ENCODE measurements around the gene PRR23E. TPM values are rescaled to one million over a fixed set of nuclear protein-coding genes. Genes with fewer than 3 reads are reported as not detected.

Gene PRR23E
- polyA plus RNA-seq, 1 donor from 2014 or later, result not detected

DNA sequence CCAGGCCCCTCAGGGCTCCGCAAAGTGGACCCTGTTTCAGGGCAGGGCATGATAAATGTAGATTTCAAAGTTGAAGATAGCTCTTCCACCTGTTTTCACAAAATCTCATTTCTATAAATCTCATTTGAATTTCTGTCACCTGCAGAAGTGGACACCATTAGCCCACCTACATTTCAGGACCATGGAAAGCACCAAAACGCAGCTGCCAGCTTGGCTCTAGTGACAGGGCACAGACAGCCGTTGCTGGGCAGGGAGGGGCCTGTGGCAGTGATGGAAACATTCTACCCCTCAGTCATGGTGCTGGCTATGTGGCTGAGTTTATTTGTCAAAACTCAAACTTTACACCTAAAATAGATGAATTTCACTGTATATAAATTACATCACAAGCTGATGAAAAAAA, 40.4 kb downstream of the PRR23E start:
- Histone ChIP-seq H3K27me3 (ENCODE audit: insufficient read depth, low read depth, low read length) (no peaks in the 10 kb centered on the region), H3K4me2 (ENCODE audit: low read length) (no peak overlapping the region), H3K79me2 (replicated peaks; ENCODE audit: insufficient read depth, low read length) (no peaks in the 10 kb centered on the region), H3K9me3 (ENCODE audit: low read length) (no peaks in the 10 kb centered on the region), H3K9ac (ENCODE audit: low read length) (no peak overlapping the region), H3K36me3 (ENCODE audit: insufficient read depth, low read length) (no peaks in the 10 kb centered on the region), H3K4me3 (ENCODE audit: low read length) (no peak overlapping the region), H3K9me2 (ENCODE audit: insufficient read depth, low read length) (no peaks in the 10 kb centered on the region), H2AFZ (ENCODE audit: low read depth, low read length) (no peak overlapping the region), H3F3A (ENCODE audit: insufficient read depth, low read length, poor library complexity, severe bottlenecking) (no peaks in the 10 kb centered on the region), H4K20me1 (ENCODE audit: insufficient read depth) (no peaks in the 10 kb centered on the region), H3K27ac (ENCODE audit: low read length) (no peak overlapping the region)
- TF ChIP-seq TAF1 (IDR thresholded peaks at IDR 0.05; ENCODE audit: low read depth) (no peak), EZH2 (IDR thresholded peaks at IDR 0.05; ENCODE audit: borderline replicate concordance, insufficient read depth, low read length, poor library complexity, severe bottlenecking) (no peak), MXI1 (conservative IDR thresholded peaks at IDR 0.05; ENCODE audit: poor library complexity, severe bottlenecking) (no peak), RAD21 (conservative IDR thresholded peaks at IDR 0.05) (no peak), EP300 (conservative IDR thresholded peaks at IDR 0.05; ENCODE audit: poor library complexity, severe bottlenecking) (no peak), POLR2AphosphoS5 (IDR thresholded peaks at IDR 0.05) (no peak), SMC3 (conservative IDR thresholded peaks at IDR 0.05; ENCODE audit: poor library complexity) (no peak)
- TF ChIP-seq, protein P1, sequence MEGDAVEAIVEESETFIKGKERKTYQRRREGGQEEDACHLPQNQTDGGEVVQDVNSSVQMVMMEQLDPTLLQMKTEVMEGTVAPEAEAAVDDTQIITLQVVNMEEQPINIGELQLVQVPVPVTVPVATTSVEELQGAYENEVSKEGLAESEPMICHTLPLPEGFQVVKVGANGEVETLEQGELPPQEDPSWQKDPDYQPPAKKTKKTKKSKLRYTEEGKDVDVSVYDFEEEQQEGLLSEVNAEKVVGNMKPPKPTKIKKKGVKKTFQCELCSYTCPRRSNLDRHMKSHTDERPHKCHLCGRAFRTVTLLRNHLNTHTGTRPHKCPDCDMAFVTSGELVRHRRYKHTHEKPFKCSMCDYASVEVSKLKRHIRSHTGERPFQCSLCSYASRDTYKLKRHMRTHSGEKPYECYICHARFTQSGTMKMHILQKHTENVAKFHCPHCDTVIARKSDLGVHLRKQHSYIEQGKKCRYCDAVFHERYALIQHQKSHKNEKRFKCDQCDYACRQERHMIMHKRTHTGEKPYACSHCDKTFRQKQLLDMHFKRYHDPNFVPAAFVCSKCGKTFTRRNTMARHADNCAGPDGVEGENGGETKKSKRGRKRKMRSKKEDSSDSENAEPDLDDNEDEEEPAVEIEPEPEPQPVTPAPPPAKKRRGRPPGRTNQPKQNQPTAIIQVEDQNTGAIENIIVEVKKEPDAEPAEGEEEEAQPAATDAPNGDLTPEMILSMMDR (IDR thresholded peaks at IDR 0.05; ENCODE audit: poor library complexity, severe bottlenecking), result no peak
- TF ChIP-seq, protein P2, sequence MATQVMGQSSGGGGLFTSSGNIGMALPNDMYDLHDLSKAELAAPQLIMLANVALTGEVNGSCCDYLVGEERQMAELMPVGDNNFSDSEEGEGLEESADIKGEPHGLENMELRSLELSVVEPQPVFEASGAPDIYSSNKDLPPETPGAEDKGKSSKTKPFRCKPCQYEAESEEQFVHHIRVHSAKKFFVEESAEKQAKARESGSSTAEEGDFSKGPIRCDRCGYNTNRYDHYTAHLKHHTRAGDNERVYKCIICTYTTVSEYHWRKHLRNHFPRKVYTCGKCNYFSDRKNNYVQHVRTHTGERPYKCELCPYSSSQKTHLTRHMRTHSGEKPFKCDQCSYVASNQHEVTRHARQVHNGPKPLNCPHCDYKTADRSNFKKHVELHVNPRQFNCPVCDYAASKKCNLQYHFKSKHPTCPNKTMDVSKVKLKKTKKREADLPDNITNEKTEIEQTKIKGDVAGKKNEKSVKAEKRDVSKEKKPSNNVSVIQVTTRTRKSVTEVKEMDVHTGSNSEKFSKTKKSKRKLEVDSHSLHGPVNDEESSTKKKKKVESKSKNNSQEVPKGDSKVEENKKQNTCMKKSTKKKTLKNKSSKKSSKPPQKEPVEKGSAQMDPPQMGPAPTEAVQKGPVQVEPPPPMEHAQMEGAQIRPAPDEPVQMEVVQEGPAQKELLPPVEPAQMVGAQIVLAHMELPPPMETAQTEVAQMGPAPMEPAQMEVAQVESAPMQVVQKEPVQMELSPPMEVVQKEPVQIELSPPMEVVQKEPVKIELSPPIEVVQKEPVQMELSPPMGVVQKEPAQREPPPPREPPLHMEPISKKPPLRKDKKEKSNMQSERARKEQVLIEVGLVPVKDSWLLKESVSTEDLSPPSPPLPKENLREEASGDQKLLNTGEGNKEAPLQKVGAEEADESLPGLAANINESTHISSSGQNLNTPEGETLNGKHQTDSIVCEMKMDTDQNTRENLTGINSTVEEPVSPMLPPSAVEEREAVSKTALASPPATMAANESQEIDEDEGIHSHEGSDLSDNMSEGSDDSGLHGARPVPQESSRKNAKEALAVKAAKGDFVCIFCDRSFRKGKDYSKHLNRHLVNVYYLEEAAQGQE (IDR thresholded peaks at IDR 0.05; ENCODE audit: borderline replicate concordance), result no peak

DNA sequence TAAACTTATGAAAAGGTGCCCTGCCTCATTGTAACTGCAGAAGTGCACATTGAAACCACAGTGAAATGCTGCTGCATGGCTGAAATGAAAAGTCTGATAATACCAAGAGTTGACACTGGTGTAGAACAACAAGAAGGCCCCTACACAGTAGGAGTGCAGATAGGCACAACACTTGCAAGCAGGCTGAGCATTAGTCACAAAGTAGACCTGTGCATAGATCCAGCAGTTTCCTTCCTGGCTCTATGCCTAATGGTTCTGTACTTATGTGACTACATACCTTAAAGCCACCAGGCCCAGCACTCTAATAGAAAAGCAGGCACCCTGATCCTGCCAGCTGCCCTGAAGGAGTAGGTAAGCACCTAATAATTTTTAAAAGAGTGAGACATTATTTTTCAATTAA, 41.8 kb downstream of the PRR23E start:
- Histone ChIP-seq H3K27ac (ENCODE audit: low read length) (no peak overlapping the region), H3K9me3 (ENCODE audit: low read length) (no peaks in the 10 kb centered on the region), H3K4me3 (ENCODE audit: low read length) (no peak overlapping the region), H3K4me2 (ENCODE audit: low read length) (no peak overlapping the region), H4K20me1 (ENCODE audit: insufficient read depth) (no peaks in the 10 kb centered on the region), H3K27me3 (ENCODE audit: insufficient read depth, low read depth, low read length) (no peaks in the 10 kb centered on the region), H3F3A (ENCODE audit: insufficient read depth, low read length, poor library complexity, severe bottlenecking) (no peaks in the 10 kb centered on the region), H3K9me2 (ENCODE audit: insufficient read depth, low read length) (no peaks in the 10 kb centered on the region), H3K79me2 (replicated peaks; ENCODE audit: insufficient read depth, low read length) (no peaks in the 10 kb centered on the region), H3K9ac (ENCODE audit: low read length) (no peak overlapping the region), H2AFZ (ENCODE audit: low read depth, low read length) (no peak overlapping the region), H3K36me3 (ENCODE audit: insufficient read depth, low read length) (no peaks in the 10 kb centered on the region)
- TF ChIP-seq SMC3 (conservative IDR thresholded peaks at IDR 0.05; ENCODE audit: poor library complexity) (no peak), TAF1 (IDR thresholded peaks at IDR 0.05; ENCODE audit: low read depth) (no peak), EP300 (conservative IDR thresholded peaks at IDR 0.05; ENCODE audit: poor library complexity, severe bottlenecking) (no peak), RAD21 (conservative IDR thresholded peaks at IDR 0.05) (no peak)
- TF ChIP-seq, protein P2 (IDR thresholded peaks at IDR 0.05; ENCODE audit: borderline replicate concordance), result no peak
- TF ChIP-seq, protein P1 (IDR thresholded peaks at IDR 0.05; ENCODE audit: poor library complexity, severe bottlenecking), result no peak
